Neuronal stem cell (in vitro differentiated cells): ENCODE results near the gene ATP1A2.

Experiments
- DNase-seq: peaks from one replicate; pipeline ENCODE4 v3.0.0-alpha.2; 2013; ENCODE audit warnings: low spot score
- H2AFZ ChIP-seq: one replicate; pipeline ENCODE4 v1.6.1; 2013; ENCODE audit warnings: mild to moderate bottlenecking, low read length, inconsistent platforms
- H2AK5ac ChIP-seq: 2 replicates; pipeline ENCODE4 v1.6.1; 2013; ENCODE audit warnings: low read depth, mild to moderate bottlenecking, inconsistent platforms, low read length, moderate library complexity, mixed read lengths
- H2BK120ac ChIP-seq: 2 replicates; pipeline ENCODE4 v1.6.1; 2013; ENCODE audit warnings: low read depth, mild to moderate bottlenecking, inconsistent platforms, low read length, moderate library complexity, mixed read lengths
- H2BK12ac ChIP-seq: one replicate; pipeline ENCODE4 v1.6.1; 2013; ENCODE audit warnings: low read length, inconsistent platforms
- H2BK15ac ChIP-seq: 2 replicates; pipeline ENCODE4 v1.6.1; 2013; ENCODE audit warnings: mild to moderate bottlenecking, low read length, inconsistent platforms, mixed read lengths
- H2BK5ac ChIP-seq: one replicate; pipeline ENCODE4 v1.6.1; 2013; ENCODE audit warnings: inconsistent platforms, mild to moderate bottlenecking, low read length, moderate library complexity
- H3K14ac ChIP-seq: one replicate; pipeline ENCODE4 v1.6.1; 2013; ENCODE audit warnings: low read length, inconsistent platforms
- H3K18ac ChIP-seq: 2 replicates; pipeline ENCODE4 v1.6.1; 2013; ENCODE audit warnings: low read length, inconsistent platforms
- H3K23ac ChIP-seq: 2 replicates; pipeline ENCODE4 v1.6.1; 2013; ENCODE audit warnings: low read depth, mild to moderate bottlenecking, mixed read lengths, low read length, inconsistent platforms; ENCODE audit not compliant: poor library complexity
- H3K27ac ChIP-seq: replicated peaks from 3 replicates; pipeline ENCODE4 v1.5.1; 2013; ENCODE audit warnings: low read length, inconsistent platforms
- H3K27me3 ChIP-seq, 3 experiments: 2 replicates each; pipeline ENCODE4 v1.6.1; 2013; ENCODE audit warnings: low read length in 3 of 3, mild to moderate bottlenecking in 2 of 3, inconsistent platforms in 1 of 3, low read depth in 1 of 3, mixed read lengths in 1 of 3, moderate library complexity in 1 of 3; ENCODE audit not compliant: control insufficient read depth in 3 of 3, insufficient read depth in 3 of 3
- H3K36me3 ChIP-seq, 2 donors: replicated peaks in 1 of 2; 2 replicates each; pipeline ENCODE4 v1.6.1; 2013; ENCODE audit warnings: low read length in 2 of 2; ENCODE audit not compliant: control insufficient read depth in 2 of 2, insufficient read depth in 2 of 2
- H3K4ac ChIP-seq: 2 replicates; pipeline ENCODE4 v1.6.1; 2013; ENCODE audit warnings: inconsistent platforms, mild to moderate bottlenecking, low read length, moderate library complexity
- H3K4me1 ChIP-seq, 2 donors: 1 replicate in 1 of 2; 2 replicates in 1 of 2; pipeline ENCODE4 v1.6.1; 2013; ENCODE audit warnings: low read length in 2 of 2, low read depth in 1 of 2; ENCODE audit not compliant: control insufficient read depth in 2 of 2, insufficient read depth in 1 of 2
- H3K4me2 ChIP-seq: one replicate; pipeline ENCODE4 v1.6.1; 2013; ENCODE audit warnings: mild to moderate bottlenecking, low read length, inconsistent platforms; ENCODE audit not compliant: insufficient read depth, poor library complexity, severe bottlenecking
- H3K4me3 ChIP-seq, 2 donors: 2 replicates each; pipeline ENCODE4 v1.5.1; 2013; ENCODE audit warnings: low read length in 2 of 2, mild to moderate bottlenecking in 2 of 2, inconsistent platforms in 1 of 2, moderate library complexity in 1 of 2
- H3K79me1 ChIP-seq: one replicate; pipeline ENCODE4 v1.6.1; 2013; ENCODE audit warnings: low read depth, mild to moderate bottlenecking, inconsistent platforms, low read length, moderate library complexity
- H3K9ac ChIP-seq: one replicate; pipeline ENCODE4 v1.6.1; 2013; ENCODE audit warnings: mild to moderate bottlenecking, low read depth, low read length, inconsistent platforms; ENCODE audit not compliant: poor library complexity
- H3K9me3 ChIP-seq, 2 donors: replicated peaks in 1 of 2; 2 replicates each; pipeline versions ENCODE3 to v1.6.1; 2013; ENCODE audit warnings: low read length in 2 of 2, mild to moderate bottlenecking in 2 of 2, inconsistent platforms in 1 of 2, low read depth in 1 of 2, mixed read lengths in 1 of 2, moderate library complexity in 1 of 2; ENCODE audit not compliant: control insufficient read depth in 2 of 2, insufficient read depth in 1 of 2
- H4K8ac ChIP-seq: one replicate; pipeline ENCODE4 v1.6.1; 2013; ENCODE audit warnings: low read depth, mild to moderate bottlenecking, inconsistent platforms, low read length, moderate library complexity
- H4K91ac ChIP-seq: one replicate; pipeline ENCODE4 v1.6.1; 2013; ENCODE audit warnings: low read length, low read depth, mild to moderate bottlenecking, inconsistent platforms; ENCODE audit not compliant: poor library complexity
- WGBS, 2 donors: extraction: QIAGEN DNeasy Blood & Tissue Kit; methylation state at CpG; one replicate each; pipeline ENCODE4 v1.1.7; 2013; ENCODE audit warnings: missing lambda C conversion rate in 2 of 2, mixed read lengths in 1 of 2; ENCODE audit not compliant: insufficient read length in 2 of 2, insufficient replicate concordance in 1 of 2; ENCODE audit errors: extremely low coverage in 2 of 2; 5-methylcytosine and 5-hydroxymethylcytosine counted together

The ATP1A2 gene

DNA sequence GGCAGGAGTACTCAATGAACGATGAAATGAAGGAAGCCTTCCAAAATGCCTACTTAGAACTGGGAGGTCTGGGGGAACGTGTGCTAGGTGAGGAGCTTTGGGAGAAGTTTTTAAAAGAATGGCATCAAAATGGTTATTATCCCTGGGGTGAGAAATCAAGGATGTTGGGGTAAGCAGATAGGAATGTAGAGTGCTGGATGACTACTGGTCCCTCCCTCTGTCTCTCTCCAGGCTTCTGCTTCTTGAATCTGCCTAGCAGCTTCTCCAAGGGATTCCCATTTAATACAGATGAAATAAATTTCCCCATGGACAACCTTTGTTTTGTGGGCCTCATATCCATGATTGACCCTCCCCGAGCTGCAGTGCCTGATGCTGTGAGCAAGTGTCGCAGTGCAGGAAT lies 55.8 kb downstream of the ATP1A2 start:
- Histone ChIP-seq H4K8ac (no peak overlapping the region), H3K9ac (no peak overlapping the region), H2BK15ac (no peak overlapping the region), H3K18ac (no peak overlapping the region), H2BK120ac (no peak overlapping the region), H3K4me2 (no peak overlapping the region), H3K4ac (no peak overlapping the region), H3K27me3 (no peaks in the 10 kb centered on the region), H3K14ac (no peak overlapping the region), H3K4me3 (no peak overlapping the region), H3K36me3 (no peaks in the 10 kb centered on the region), H2AK5ac (no peak overlapping the region), H2BK12ac (no peak overlapping the region), H3K23ac (no peak overlapping the region), H3K4me1 (peaks cover 11 to 39% of the 10 kb centered on the region in 2 donors), H2AFZ (no peak overlapping the region), H4K91ac (no peak overlapping the region), H3K9me3 (peaks cover 0 to 2% of the 10 kb centered on the region in 2 donors), H3K79me1 (no peaks in the 10 kb centered on the region), H2BK5ac (no peak overlapping the region), H3K27ac (no peak overlapping the region)
- no CpG with 5 or more reads among the region's 4 CpGs for WGBS, 2 donors
- DNase-seq = no peak

DNA sequence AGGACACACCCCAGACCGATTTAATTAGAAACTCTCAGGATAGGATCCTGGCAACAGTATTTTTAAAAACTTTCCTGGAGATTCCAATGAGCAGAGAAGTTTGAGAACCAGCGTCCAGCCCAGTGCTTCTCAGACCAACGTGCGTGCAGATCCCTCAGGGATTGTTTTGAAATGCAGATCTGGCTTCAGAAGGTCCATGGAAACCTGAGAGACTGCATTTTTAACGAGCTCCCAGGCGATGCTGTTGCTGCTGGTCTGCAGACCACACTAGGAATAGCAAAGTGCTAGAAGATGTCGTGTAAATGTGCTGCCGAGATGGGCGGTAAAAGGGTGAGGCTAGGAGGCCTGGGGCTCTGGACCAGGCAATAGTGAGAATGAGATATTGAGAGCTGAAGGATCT lies 56.4 kb downstream of the ATP1A2 start:
- Histone ChIP-seq H2BK12ac (no peak overlapping the region), H3K14ac (no peak overlapping the region), H2BK5ac (no peak overlapping the region), H4K91ac (no peak overlapping the region), H3K23ac (no peak overlapping the region), H3K27ac (no peak overlapping the region), H3K27me3 (no peaks in the 10 kb centered on the region), H3K4me1 (peaks cover 11 to 39% of the 10 kb centered on the region in 2 donors), H3K9me3 (peaks cover 0 to 2% of the 10 kb centered on the region in 2 donors), H3K9ac (no peak overlapping the region), H3K4me2 (no peak overlapping the region), H3K18ac (no peak overlapping the region), H3K4ac (no peak overlapping the region), H2AFZ (peak overlapping the region; percentile 36), H2BK15ac (no peak overlapping the region), H4K8ac (no peak overlapping the region), H2AK5ac (no peak overlapping the region), H3K36me3 (no peaks in the 10 kb centered on the region), H3K79me1 (no peaks in the 10 kb centered on the region), H3K4me3 (no peak overlapping the region), H2BK120ac (no peak overlapping the region)
- no peak for DNase-seq
- WGBS, 2 donors = no CpG with 5 or more reads among the region's 9 CpGs

DNA sequence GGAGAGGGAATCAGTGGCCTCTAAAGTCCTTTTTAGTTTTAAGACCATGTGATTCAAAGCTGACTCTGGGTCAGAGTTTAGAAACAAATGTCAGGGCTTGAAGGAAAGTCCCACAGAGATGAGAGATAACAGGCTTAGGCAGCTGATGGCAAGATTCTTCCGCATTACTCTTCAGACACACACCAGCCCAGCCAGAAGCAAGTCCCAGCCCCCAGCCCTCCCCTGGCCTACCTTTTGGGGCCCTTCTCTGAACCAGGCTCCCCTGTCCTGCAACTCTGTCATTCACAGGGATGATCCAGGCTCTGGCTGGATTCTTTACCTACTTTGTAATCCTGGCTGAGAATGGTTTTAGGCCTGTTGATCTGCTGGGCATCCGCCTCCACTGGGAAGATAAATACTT lies 61.7 kb downstream of the ATP1A2 start:
- H2BK120ac ChIP-seq = no peak overlapping the region
- H3K4me3 ChIP-seq = no peak overlapping the region
- H4K91ac ChIP-seq = no peak overlapping the region
- H3K4me2 ChIP-seq = no peak overlapping the region
- DNase-seq = no peak
- H3K79me1 ChIP-seq = no peaks in the 10 kb centered on the region
- no peak overlapping the region for H3K9ac ChIP-seq
- no peak overlapping the region for H3K18ac ChIP-seq
- H2AFZ ChIP-seq = peak overlapping the region; percentile 21
- H4K8ac ChIP-seq = no peak overlapping the region
- H2AK5ac ChIP-seq = no peak overlapping the region
- no peaks in the 10 kb centered on the region for H3K27me3 ChIP-seq
- H2BK15ac ChIP-seq = no peak overlapping the region
- peaks cover 0 to 5% of the 10 kb centered on the region in 2 donors for H3K9me3 ChIP-seq
- WGBS, 2 donors = no CpG with 5 or more reads among the region's 2 CpGs
- no peak overlapping the region for H3K14ac ChIP-seq
- no peaks in the 10 kb centered on the region for H3K36me3 ChIP-seq
- no peak overlapping the region for H2BK5ac ChIP-seq
- peaks cover 7 to 11% of the 10 kb centered on the region in 2 donors for H3K4me1 ChIP-seq
- peak overlapping the region; percentile 19 for H3K27ac ChIP-seq
- no peak overlapping the region for H3K23ac ChIP-seq
- H3K4ac ChIP-seq = no peak overlapping the region
- no peak overlapping the region for H2BK12ac ChIP-seq

DNA sequence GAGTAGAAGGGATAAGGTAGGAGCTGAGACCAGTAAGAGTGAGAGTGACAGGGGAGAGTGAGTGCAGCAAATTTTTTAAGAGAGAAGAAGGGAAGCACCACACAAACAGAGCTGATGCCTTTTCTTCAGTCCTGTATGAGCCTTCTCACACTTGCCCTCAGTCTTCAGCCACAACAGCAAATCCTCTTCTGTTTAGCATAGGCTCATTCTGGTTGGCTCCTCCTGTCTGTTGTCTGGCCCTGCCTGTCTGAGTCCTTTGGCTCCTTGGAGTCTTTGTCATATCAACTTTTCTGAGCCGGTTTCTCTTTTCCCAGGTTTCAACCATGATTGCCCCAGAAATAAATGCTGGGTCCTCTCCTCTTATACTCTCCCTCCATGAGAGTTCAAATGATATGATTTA lies 62.1 kb downstream of the ATP1A2 start:
- peak overlapping the region; percentile 21 for H2AFZ ChIP-seq
- H2BK5ac ChIP-seq = no peak overlapping the region
- no peak overlapping the region for H2BK15ac ChIP-seq
- H3K18ac ChIP-seq = no peak overlapping the region
- H4K91ac ChIP-seq = no peak overlapping the region
- no peak overlapping the region for H3K14ac ChIP-seq
- no peak overlapping the region for H3K9ac ChIP-seq
- DNase-seq = no peak
- no peak overlapping the region for H2BK120ac ChIP-seq
- H3K4me2 ChIP-seq = no peak overlapping the region
- no peaks in the 10 kb centered on the region for H3K79me1 ChIP-seq
- H2AK5ac ChIP-seq = no peak overlapping the region
- H4K8ac ChIP-seq = no peak overlapping the region
- no peaks in the 10 kb centered on the region for H3K27me3 ChIP-seq
- H2BK12ac ChIP-seq = no peak overlapping the region
- WGBS, 2 donors = no CpG with 5 or more reads among the region's 1 CpG
- peak overlapping the region; percentile 19 for H3K27ac ChIP-seq
- H3K4me3 ChIP-seq = no peak overlapping the region
- no peaks in the 10 kb centered on the region for H3K36me3 ChIP-seq
- H3K23ac ChIP-seq = no peak overlapping the region
- H3K4me1 ChIP-seq = peaks cover 7% of the 10 kb centered on the region in 2 donors
- peaks cover 0 to 5% of the 10 kb centered on the region in 2 donors for H3K9me3 ChIP-seq
- H3K4ac ChIP-seq = no peak overlapping the region
